Measurements from ENCODE around the gene BTC.
A peak's percentile ranks its signal among the peaks of the same experiment; 100 is the strongest.
"Not testable (repeated sequence)": the region's sequence is repeated elsewhere in the genome, so short reads cannot be mapped to it uniquely, and the experiment has no call there.

BTC gene

DNA sequence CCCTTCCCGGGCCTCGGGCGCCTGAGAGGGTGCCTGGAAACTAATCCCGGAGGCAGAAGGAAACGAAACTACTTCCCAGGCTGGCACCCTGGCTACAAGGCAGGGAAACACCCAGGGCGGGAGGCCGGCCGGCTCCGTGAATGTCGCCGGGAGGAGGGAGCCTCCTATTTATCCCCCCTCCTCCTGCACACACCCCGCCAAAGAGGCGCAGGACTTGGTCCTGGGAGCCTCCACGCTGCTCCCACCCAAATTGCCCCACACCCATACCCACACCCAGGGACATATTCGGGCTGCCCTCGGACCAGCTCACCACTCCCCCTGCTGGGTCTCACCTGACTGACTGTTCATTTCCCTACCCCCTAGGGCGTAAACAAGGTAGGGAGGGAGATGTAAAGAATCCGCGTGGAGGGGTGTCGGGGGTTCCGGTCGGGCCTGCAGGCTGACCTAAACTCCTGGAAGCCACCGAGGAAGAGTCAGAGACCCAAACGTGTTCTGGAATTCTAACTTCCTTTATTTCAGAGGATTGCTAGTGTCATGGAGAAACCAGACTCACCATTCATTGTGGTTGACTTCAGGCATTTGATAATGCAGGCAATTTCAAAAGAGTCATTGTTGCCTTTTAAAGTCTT, at the start of gene BTC:
Gene BTC (minus strand): TSS at position 142 of the 629 bp plus-strand sequence. CDS start 198 bp downstream, outside the sequence.
- peak; percentile 75 for DNase-seq (ENCODE audit: low spot score)

GRCh38 chr4:74840936-74841509, 46.7 kb upstream of the BTC start:
- no peak for DNase-seq (ENCODE audit: low spot score)

- no peak for DNase-seq (ENCODE audit: low spot score)
These were observed 44.5 kb upstream of the BTC start for GRCh38 chr4:74838746-74839370.

DNA sequence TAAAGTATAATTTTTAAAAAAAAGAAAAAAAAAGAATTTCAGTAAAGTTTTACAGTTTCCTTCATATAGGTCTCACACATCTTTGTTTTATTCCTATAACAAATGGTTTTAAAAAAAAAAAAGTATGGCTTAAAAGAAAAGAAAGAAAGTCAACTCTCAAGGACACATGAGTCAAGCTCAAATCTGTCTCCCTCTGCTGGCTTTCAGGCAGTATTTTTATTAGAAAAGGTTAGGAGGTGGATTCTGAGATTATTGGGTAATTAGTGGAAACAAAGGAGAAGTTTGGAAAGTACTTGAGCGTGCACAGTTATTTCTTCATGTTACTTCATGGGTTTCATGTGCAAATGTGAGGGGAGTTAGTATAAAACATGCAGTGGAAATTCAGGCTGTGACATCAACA, 36.6 kb upstream of the BTC start:
- DNase-seq (ENCODE audit: low spot score): no peak

GRCh38 chr4:74823194-74823593, 28.9 kb upstream of the BTC start:
- no peak for DNase-seq (ENCODE audit: low spot score)

DNA sequence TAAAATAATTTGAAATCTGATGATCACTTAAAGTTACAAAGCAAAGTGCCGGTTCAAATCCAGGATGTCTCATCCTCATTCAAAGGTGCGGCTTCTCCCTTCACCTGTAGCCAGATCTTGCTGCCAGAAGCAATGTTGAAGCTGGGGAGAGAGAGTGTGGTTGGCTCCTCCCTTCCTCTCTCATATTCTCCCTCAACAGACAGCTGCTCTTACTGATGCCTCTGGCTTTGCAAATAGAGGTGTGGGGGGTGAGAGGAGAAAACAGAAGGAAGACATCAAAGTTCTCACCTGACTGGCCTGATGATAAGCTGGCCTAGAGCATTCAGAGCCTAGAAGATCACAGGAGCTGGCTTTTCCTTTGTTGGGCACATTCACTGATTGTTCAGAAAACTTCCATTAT, 28.3 kb upstream of the BTC start:
- DNase-seq (ENCODE audit: low spot score): no peak

GRCh38 chr4:74821541-74821940, 27.2 kb upstream of the BTC start:
- DNase-seq (ENCODE audit: low spot score): no peak

GRCh38 chr4:74814052-74814451, 19.7 kb upstream of the BTC start:
- DNase-seq (ENCODE audit: low spot score): no peak

- DNase-seq (ENCODE audit: low spot score): not testable (repeated sequence)
These were observed 17.7 kb upstream of the BTC start for GRCh38 chr4:74812056-74812455.

GRCh38 chr4:74805601-74806000, 11.3 kb upstream of the BTC start:
- DNase-seq (ENCODE audit: low spot score): peak; percentile 65

DNA sequence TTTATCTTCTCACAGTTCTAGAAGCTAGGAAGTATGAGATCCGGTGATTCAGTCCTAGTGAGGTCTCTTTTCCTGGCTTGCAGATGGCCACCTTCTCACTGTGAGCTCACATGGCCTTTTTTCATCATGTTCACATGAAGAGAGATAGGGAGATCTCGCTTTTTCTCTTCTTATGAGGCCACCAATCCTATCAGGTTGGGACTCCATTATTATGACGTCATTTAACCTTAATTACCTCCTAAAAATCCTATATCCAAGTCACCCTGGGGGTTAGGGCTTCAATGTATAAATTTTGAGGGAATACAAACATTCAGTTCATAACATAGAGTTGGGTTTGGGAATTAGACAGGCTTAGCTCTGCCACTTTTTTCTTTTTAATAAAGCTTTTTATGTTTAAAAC, 6.0 kb upstream of the BTC start:
- no peak for DNase-seq (ENCODE audit: low spot score)

DNA sequence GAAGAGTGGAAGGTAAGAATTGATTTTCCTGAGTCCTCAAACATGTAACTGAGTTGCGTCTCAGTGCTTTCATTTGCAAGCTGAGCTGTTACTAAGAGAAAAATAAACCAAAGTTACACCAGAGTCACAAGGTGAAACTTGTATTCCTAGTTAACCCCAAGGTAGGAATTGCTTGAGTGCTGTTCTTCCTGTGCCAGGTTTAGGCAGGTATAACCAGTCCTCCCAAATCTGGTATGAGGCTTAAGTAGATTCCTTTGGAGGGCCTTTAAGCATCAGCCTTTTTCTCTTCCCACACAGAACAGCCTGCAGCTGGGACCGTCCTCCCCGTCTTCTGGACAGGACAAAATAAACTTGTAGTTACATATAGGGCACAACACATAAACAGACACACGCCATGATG, 2.3 kb upstream of the BTC start:
- DNase-seq (ENCODE audit: low spot score): no peak

DNA sequence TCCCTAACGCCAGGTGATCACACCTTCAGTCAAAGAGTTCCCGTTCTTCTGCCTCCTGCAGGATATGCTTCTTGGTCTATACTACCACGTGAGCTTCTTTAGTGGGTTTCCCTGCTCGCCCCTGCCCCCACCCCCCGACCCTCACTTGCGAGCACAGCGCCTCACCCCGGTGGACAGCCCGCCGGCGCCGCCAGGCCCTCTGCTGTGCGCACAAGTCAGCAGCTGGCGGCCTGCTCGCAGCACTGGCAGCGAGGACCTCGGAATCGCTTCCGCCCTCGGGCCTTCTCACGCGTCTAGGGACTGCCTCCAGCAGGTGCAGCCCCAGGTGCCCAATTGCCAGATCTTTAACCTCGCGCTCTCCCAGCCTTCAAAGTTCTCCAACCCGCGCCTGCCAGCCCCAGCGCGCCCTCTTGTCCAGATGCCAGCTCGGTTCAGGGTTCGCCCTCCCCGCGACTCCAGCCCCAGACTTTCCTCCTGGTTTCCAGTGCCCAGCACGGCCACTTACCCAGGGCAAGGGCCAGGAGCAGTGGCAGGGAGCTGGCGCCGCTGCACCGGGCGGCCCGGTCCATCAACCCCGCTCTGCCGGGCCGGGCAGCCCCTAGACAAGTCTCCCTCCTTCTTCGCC, 454 bp downstream of the BTC start:
- peak; percentile 67 for DNase-seq (ENCODE audit: low spot score)

DNA sequence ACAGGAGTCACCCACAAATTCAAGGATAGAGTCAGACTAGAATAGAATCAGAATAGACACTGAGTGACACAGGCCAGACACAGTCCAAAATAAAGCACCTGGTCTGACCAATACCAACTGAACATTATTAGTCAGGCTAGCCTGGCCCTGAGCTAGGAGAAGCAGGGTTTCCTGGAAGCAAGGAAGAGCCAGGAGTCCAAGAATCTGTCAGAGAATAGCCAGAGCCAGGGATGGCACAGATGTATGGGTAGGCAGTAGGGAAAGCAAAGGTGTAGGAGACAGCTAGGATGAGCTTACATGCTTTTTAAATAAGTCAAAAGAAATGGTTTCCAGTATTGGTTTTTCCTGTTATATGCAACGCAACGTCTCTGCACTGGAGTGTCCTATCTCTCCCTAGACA, 3.7 kb downstream of the BTC start:
- DNase-seq (ENCODE audit: low spot score): no peak

GRCh38 chr4:74789518-74789917, 4.8 kb downstream of the BTC start:
- no peak for DNase-seq (ENCODE audit: low spot score)

- peak; percentile 14 for DNase-seq (ENCODE audit: low spot score)
These were observed 16.8 kb downstream of the BTC start for GRCh38 chr4:74777531-74777930.

- no peak for DNase-seq (ENCODE audit: low spot score)
These were observed 21.5 kb downstream of the BTC start for GRCh38 chr4:74772783-74773182.

DNA sequence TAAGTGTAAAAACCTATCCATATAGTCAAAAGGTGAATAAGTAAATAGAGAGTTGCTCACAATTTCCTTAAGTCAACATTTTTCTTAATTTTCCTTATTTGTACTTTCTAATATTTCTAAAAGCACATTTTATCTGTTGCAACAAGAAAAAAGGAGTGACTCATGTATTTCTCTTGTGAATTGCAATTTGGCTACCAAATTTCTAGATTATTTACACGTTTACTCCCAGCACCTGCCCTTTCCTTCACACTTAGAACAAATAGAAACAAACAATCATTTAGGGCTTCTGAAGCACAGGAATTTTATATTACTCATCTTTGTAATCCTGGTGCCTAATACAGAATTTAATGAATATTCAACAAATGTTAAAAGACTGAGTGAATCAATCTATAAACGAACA, 22.2 kb downstream of the BTC start:
- DNase-seq (ENCODE audit: low spot score): no peak

DNA sequence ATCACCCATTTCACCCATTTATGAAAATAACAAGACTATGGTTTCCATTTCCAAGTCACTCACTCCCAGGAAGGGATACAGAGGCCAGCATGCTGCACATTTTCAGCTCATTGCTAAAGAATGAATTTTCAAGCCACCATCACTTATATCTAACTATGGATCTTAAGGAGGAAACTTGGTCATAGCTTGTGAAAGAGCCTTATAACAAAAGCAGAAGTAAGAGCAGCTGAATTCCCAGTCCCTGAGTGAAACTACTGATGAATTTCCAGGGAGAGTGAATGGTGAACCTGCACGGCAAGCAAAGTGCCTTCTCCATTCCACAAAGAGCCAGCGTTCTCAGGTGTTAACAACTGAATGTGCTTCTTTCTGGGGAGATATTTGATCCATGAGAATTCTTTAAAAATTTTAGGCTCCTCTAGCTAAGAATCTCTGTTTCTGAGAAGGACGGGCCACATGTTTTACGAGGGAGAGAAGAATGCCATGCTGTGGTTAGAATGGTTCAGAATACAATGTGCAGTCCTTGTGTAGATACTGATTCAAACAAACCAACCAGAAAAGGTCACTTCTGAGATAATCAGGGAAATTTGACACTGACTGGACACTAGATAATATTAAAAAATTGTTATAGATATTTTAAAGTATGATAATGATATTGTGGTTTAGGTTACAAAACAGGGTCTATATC, 24.0 kb downstream of the BTC start:
- no peak for DNase-seq (ENCODE audit: low spot score)

GRCh38 chr4:74768857-74769525, 25.3 kb downstream of the BTC start:
- peak; percentile 80 for DNase-seq (ENCODE audit: low spot score)

- no peak for DNase-seq (ENCODE audit: low spot score)
These were observed 30.2 kb downstream of the BTC start for GRCh38 chr4:74764119-74764518.

- no peak for DNase-seq (ENCODE audit: low spot score)
These were observed 35.7 kb downstream of the BTC start for GRCh38 chr4:74758551-74759145.
